Endothelial cell of umbilical vein (primary cell): Measurements from ENCODE around the gene SAMD11.
"Not testable (repeated sequence)": the region's sequence is repeated elsewhere in the genome, so short reads cannot be mapped to it uniquely, and the experiment has no call there.

Source experiments
- EZH2 ChIP-seq: IDR thresholded peaks from 2 replicates; pipeline ENCODE4 v1.6.1; 2012; ENCODE audit warnings: borderline replicate concordance, low read depth, mild to moderate bottlenecking, moderate library complexity, low read length, inconsistent platforms; ENCODE audit not compliant: severe bottlenecking
- JUN ChIP-seq: IDR thresholded peaks from 2 replicates; pipeline ENCODE4 v1.6.1; 2011; ENCODE audit warnings: borderline replicate concordance, low read depth; ENCODE audit not compliant: insufficient read length, insufficient read depth
- POLR2A ChIP-seq: IDR thresholded peaks from 2 replicates; pipeline ENCODE4 v1.6.1; 2012; ENCODE audit warnings: low read depth, mild to moderate bottlenecking, control low read depth, low read length
- POLR2AphosphoS5 ChIP-seq: IDR thresholded peaks from 2 replicates; pipeline ENCODE4 v1.6.1; 2012; ENCODE audit warnings: low read depth, mild to moderate bottlenecking, control low read depth, low read length, moderate library complexity; ENCODE audit not compliant: insufficient read depth
- TF ChIP-seq, protein P1 (sequence below), 2 donors: IDR thresholded peaks; 1 replicate in 1 of 2; 2 replicates in 1 of 2; pipeline ENCODE4 v1.5.1; 2011; ENCODE audit warnings: low read length in 2 of 2, mild to moderate bottlenecking in 2 of 2, moderate library complexity in 2 of 2, control low read depth in 1 of 2, inconsistent platforms in 1 of 2, low read depth in 1 of 2; ENCODE audit not compliant: insufficient read depth in 1 of 2; ENCODE audit errors: extremely low read depth in 1 of 2

DNA sequence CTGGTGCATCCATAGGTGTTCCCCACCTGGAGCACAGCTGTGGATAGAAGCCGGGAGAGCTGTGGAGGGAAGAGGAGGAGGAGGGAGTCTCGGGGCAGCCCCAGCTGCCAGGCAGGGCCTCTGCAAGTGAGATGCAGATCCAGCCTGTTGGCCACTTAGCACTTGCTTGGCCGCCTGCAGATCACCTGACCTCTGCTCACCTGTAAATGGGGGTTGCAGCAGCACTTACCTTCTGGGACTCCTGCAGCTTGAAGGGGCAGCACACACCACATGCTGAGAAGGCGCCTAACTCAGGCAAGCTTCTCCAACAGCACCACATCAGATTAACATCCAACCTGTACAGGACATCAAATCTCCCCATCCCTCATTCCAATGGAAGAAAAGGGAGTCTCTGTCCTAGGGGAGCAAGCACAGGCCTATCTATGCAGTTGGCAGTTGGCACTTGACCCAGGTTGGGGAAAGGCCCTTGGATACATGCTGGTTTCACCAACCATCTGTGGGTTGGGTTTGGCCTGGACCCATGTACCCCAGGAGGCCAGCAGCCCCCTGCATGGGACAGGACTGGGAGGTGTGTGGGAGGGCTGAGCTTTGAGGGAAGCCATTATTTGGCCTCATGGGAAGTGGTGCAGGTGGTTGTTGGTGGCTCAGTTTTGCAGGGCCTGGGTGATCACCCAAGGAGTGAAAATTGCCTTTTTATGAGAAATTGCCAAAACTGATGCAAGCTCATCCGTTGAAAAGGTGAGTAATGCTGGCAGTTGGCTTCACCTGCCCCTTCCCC is 46.3 kb upstream of the SAMD11 start:
- TF ChIP-seq, protein P1, sequence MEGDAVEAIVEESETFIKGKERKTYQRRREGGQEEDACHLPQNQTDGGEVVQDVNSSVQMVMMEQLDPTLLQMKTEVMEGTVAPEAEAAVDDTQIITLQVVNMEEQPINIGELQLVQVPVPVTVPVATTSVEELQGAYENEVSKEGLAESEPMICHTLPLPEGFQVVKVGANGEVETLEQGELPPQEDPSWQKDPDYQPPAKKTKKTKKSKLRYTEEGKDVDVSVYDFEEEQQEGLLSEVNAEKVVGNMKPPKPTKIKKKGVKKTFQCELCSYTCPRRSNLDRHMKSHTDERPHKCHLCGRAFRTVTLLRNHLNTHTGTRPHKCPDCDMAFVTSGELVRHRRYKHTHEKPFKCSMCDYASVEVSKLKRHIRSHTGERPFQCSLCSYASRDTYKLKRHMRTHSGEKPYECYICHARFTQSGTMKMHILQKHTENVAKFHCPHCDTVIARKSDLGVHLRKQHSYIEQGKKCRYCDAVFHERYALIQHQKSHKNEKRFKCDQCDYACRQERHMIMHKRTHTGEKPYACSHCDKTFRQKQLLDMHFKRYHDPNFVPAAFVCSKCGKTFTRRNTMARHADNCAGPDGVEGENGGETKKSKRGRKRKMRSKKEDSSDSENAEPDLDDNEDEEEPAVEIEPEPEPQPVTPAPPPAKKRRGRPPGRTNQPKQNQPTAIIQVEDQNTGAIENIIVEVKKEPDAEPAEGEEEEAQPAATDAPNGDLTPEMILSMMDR (IDR thresholded peaks at IDR 0.05; ENCODE audit: extremely low read depth in 1 of 2, insufficient read depth in 1 of 2, low read depth in 1 of 2, low read length in 2 of 2) = not testable (repeated sequence)
- not testable (repeated sequence) for TF ChIP-seq POLR2AphosphoS5, EZH2, POLR2A, JUN
